ENCODE measurements around the gene DCDC2C. TPM values are rescaled to one million over a fixed set of nuclear protein-coding genes. Genes with fewer than 3 reads are reported as not detected.

The DCDC2C gene
- total and polyA plus RNA-seq, 2 experiments from 2014 or later: 0.45 TPM; not detected in 1

DNA sequence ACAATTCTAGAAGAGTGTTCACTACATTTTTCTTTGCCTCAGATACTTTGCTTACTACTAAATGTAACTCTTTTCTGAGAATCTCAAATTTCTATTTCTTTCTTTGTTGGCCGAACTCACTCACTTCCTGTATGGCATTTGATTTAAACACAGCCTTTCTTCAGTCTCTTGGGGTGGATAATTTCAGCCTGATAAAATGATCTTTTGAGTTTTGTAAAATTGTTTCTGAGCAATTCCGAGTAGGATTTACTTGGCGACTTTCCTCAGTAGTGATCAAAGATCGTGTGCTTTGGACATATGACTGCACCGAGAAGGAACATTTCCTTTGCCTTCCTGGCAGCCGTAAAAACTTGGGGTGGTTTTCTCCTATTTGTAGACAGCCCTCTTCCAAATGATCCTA, 127.4 kb downstream of the DCDC2C start:
- Histone ChIP-seq H3K27me3 (ENCODE audit: insufficient read depth) (no peaks in the 10 kb centered on the region), H3K4me3 (no peak overlapping the region), H3K27ac (ENCODE audit: low read depth) (no peak overlapping the region), H2AFZ (no peak overlapping the region), H3F3A (replicated peaks; ENCODE audit: low read depth) (no peaks in the 10 kb centered on the region), H3K4me1 (ENCODE audit: insufficient read depth) (no peaks in the 10 kb centered on the region), H3K36me3 (ENCODE audit: insufficient read depth) (no peaks in the 10 kb centered on the region), H3K79me2 (replicated peaks; ENCODE audit: insufficient read depth) (no peaks in the 10 kb centered on the region), H3K9me2 (ENCODE audit: insufficient read depth) (no peaks in the 10 kb centered on the region), H3K4me2 (no peak overlapping the region), H4K20me1 (replicated peaks; ENCODE audit: insufficient read depth) (no peaks in the 10 kb centered on the region)
- Mint-ChIP-seq H3K9me3 (peaks cover 88% of the 10 kb centered on the region), H3K27ac (no peak overlapping the region), H3K4me3 (no peak overlapping the region), H3K4me1 (no peaks in the 10 kb centered on the region), H3K36me3 (ENCODE audit: low read depth) (peaks cover 2% of the 10 kb centered on the region; the same call in 2 of the 3 replicates), H3K27me3 (ENCODE audit: insufficient read depth, low read depth, poor library complexity) (peaks cover 2% of the 10 kb centered on the region)
- ATAC-seq (no peak), DNase-seq (ENCODE audit: low spot score) (no peak)
- TF ChIP-seq, protein P1, sequence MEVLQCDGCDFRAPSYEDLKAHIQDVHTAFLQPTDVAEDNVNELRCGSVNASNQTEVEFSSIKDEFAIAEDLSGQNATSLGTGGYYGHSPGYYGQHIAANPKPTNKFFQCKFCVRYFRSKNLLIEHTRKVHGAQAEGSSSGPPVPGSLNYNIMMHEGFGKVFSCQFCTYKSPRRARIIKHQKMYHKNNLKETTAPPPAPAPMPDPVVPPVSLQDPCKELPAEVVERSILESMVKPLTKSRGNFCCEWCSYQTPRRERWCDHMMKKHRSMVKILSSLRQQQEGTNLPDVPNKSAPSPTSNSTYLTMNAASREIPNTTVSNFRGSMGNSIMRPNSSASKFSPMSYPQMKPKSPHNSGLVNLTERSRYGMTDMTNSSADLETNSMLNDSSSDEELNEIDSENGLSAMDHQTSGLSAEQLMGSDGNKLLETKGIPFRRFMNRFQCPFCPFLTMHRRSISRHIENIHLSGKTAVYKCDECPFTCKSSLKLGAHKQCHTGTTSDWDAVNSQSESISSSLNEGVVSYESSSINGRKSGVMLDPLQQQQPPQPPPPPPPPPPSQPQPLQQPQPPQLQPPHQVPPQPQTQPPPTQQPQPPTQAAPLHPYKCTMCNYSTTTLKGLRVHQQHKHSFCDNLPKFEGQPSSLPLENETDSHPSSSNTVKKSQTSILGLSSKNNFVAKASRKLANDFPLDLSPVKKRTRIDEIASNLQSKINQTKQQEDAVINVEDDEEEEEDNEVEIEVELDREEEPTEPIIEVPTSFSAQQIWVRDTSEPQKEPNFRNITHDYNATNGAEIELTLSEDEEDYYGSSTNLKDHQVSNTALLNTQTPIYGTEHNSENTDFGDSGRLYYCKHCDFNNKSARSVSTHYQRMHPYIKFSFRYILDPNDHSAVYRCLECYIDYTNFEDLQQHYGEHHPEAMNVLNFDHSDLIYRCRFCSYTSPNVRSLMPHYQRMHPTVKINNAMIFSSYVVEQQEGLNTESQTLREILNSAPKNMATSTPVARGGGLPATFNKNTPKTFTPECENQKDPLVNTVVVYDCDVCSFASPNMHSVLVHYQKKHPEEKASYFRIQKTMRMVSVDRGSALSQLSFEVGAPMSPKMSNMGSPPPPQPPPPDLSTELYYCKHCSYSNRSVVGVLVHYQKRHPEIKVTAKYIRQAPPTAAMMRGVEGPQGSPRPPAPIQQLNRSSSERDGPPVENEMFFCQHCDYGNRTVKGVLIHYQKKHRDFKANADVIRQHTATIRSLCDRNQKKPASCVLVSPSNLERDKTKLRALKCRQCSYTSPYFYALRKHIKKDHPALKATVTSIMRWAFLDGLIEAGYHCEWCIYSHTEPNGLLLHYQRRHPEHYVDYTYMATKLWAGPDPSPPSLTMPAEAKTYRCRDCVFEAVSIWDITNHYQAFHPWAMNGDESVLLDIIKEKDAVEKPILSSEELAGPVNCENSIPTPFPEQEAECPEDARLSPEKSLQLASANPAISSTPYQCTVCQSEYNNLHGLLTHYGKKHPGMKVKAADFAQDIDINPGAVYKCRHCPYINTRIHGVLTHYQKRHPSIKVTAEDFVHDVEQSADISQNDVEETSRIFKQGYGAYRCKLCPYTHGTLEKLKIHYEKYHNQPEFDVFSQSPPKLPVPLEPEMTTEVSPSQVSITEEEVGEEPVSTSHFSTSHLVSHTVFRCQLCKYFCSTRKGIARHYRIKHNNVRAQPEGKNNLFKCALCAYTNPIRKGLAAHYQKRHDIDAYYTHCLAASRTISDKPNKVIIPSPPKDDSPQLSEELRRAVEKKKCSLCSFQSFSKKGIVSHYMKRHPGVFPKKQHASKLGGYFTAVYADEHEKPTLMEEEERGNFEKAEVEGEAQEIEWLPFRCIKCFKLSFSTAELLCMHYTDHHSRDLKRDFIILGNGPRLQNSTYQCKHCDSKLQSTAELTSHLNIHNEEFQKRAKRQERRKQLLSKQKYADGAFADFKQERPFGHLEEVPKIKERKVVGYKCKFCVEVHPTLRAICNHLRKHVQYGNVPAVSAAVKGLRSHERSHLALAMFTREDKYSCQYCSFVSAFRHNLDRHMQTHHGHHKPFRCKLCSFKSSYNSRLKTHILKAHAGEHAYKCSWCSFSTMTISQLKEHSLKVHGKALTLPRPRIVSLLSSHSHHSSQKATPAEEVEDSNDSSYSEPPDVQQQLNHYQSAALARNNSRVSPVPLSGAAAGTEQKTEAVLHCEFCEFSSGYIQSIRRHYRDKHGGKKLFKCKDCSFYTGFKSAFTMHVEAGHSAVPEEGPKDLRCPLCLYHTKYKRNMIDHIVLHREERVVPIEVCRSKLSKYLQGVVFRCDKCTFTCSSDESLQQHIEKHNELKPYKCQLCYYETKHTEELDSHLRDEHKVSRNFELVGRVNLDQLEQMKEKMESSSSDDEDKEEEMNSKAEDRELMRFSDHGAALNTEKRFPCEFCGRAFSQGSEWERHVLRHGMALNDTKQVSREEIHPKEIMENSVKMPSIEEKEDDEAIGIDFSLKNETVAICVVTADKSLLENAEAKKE (CRISPR knock-in tag; IDR thresholded peaks at IDR 0.05): no peak
- TF ChIP-seq JUNB (IDR thresholded peaks at IDR 0.05; ENCODE audit: unreplicated experiment): no peak
- no peak for TF ChIP-seq CREB1 (CRISPR knock-in tag; IDR thresholded peaks at IDR 0.05; ENCODE audit: low read depth)
- no peak for TF ChIP-seq EZH2 (IDR thresholded peaks at IDR 0.05; ENCODE audit: low read depth, unreplicated experiment)
- TF ChIP-seq EZH2phosphoT487 (IDR thresholded peaks at IDR 0.05; ENCODE audit: unreplicated experiment): no peak
- no peak for TF ChIP-seq ETS1 (IDR thresholded peaks at IDR 0.05)
- TF ChIP-seq STAT1 (IDR thresholded peaks at IDR 0.05; ENCODE audit: unreplicated experiment): no peak
- no peak for TF ChIP-seq ZNF331 (CRISPR knock-in tag; IDR thresholded peaks at IDR 0.05; ENCODE audit: low read depth)
- no peak for TF ChIP-seq CTCF (conservative IDR thresholded peaks at IDR 0.05; ENCODE audit: low read depth in 2 of 2)
- no peak for TF ChIP-seq NANOG (IDR thresholded peaks at IDR 0.05; ENCODE audit: borderline replicate concordance)
- no peak for TF ChIP-seq ZNF114 (CRISPR knock-in tag; IDR thresholded peaks at IDR 0.05)
- TF ChIP-seq POLR2AphosphoS5 (IDR thresholded peaks at IDR 0.05; ENCODE audit: low read depth): no peak
- TF ChIP-seq, protein P2, sequence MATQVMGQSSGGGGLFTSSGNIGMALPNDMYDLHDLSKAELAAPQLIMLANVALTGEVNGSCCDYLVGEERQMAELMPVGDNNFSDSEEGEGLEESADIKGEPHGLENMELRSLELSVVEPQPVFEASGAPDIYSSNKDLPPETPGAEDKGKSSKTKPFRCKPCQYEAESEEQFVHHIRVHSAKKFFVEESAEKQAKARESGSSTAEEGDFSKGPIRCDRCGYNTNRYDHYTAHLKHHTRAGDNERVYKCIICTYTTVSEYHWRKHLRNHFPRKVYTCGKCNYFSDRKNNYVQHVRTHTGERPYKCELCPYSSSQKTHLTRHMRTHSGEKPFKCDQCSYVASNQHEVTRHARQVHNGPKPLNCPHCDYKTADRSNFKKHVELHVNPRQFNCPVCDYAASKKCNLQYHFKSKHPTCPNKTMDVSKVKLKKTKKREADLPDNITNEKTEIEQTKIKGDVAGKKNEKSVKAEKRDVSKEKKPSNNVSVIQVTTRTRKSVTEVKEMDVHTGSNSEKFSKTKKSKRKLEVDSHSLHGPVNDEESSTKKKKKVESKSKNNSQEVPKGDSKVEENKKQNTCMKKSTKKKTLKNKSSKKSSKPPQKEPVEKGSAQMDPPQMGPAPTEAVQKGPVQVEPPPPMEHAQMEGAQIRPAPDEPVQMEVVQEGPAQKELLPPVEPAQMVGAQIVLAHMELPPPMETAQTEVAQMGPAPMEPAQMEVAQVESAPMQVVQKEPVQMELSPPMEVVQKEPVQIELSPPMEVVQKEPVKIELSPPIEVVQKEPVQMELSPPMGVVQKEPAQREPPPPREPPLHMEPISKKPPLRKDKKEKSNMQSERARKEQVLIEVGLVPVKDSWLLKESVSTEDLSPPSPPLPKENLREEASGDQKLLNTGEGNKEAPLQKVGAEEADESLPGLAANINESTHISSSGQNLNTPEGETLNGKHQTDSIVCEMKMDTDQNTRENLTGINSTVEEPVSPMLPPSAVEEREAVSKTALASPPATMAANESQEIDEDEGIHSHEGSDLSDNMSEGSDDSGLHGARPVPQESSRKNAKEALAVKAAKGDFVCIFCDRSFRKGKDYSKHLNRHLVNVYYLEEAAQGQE (IDR thresholded peaks at IDR 0.05; ENCODE audit: unreplicated experiment): no peak

Data from GM23338 (cell line).